ENCODE data around the gene CCDC186.

- TF ChIP-seq CTCF (IDR thresholded peaks at IDR 0.05) (no peak), TCF7L2 (IDR thresholded peaks at IDR 0.05; ENCODE audit: low read depth, low read length) (no peak), POLR2AphosphoS5 (IDR thresholded peaks at IDR 0.05; ENCODE audit: low read depth, low read length) (no peak), REST (IDR thresholded peaks at IDR 0.05; ENCODE audit: insufficient read depth in 1 of 2, low read depth in 2 of 2, low read length in 1 of 2) (no peak)
Observed at GRCh38 chr10:114084215-114084614, 89.8 kb downstream of the CCDC186 start.

Data from Panc1 (cell line).